ENCODE data around the gene SLC6A4.

SLC6A4 gene

DNA sequence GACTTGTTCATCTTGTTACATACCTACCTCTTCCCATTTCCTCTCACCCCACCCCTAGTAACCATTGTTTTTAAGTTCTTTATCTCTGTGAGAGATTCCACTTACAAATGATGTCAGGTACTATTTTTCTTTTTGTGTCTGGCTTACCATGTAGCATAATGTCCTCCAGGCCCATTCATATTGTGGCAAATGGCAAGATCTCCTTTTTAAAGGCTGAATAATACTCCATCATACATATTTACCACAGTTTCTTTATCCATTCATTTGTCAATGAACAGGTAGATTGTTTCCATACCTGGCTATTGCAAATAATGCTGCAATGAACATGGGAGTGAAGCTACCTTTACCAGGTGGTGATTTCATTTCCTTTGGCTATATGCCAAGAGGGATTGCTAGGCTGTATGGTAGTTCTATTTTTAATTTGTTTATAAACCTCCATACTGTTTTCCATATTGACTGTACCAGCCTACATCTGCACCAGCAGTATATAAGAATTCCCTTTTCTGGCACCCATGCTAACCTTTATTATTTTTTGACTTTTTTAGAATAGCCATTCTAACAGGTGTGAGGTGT is 65.0 kb downstream of the SLC6A4 start:
- Mint-ChIP-seq H3K27me3 (ENCODE audit: low read depth) (no peaks in the 10 kb centered on the region), H3K9me3 (no peaks in the 10 kb centered on the region), H3K27ac (no peak overlapping the region), H3K4me1 (no peaks in the 10 kb centered on the region), H3K4me3 (no peak overlapping the region), H3K36me3 (ENCODE audit: low read depth) (peaks cover 34% of the 10 kb centered on the region)
- TF ChIP-seq, protein P1, sequence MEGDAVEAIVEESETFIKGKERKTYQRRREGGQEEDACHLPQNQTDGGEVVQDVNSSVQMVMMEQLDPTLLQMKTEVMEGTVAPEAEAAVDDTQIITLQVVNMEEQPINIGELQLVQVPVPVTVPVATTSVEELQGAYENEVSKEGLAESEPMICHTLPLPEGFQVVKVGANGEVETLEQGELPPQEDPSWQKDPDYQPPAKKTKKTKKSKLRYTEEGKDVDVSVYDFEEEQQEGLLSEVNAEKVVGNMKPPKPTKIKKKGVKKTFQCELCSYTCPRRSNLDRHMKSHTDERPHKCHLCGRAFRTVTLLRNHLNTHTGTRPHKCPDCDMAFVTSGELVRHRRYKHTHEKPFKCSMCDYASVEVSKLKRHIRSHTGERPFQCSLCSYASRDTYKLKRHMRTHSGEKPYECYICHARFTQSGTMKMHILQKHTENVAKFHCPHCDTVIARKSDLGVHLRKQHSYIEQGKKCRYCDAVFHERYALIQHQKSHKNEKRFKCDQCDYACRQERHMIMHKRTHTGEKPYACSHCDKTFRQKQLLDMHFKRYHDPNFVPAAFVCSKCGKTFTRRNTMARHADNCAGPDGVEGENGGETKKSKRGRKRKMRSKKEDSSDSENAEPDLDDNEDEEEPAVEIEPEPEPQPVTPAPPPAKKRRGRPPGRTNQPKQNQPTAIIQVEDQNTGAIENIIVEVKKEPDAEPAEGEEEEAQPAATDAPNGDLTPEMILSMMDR (IDR thresholded peaks at IDR 0.05; ENCODE audit: unreplicated experiment in 3 of 3): no peak

DNA sequence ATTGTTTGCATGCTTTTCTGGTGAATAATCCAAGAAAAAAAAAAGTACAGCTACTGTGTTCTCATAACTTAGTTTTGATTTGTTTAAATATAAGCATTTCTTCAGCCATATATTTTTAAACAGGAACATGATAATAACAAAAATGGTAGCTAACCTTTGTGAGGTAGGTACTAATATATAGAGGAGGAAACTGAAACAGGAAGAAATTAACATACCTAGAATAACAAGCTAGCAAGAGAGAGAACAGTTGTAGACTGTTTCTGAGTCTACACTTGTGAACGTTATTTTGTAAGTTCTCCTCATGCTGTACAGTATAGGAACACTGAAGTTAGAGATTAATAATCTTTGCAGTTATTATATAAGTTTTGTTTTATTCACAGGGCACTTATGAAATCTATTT is 69.5 kb downstream of the SLC6A4 start:
- H3K4me3 Mint-ChIP-seq: no peak overlapping the region
- no peak overlapping the region for H3K27ac Mint-ChIP-seq
- H3K9me3 Mint-ChIP-seq: no peaks in the 10 kb centered on the region
- H3K36me3 Mint-ChIP-seq (ENCODE audit: low read depth): peaks cover 30% of the 10 kb centered on the region
- H3K4me1 Mint-ChIP-seq: no peaks in the 10 kb centered on the region
- H3K27me3 Mint-ChIP-seq (ENCODE audit: low read depth): no peaks in the 10 kb centered on the region
- TF ChIP-seq, protein P1 (IDR thresholded peaks at IDR 0.05; ENCODE audit: unreplicated experiment in 3 of 3): no peak

DNA sequence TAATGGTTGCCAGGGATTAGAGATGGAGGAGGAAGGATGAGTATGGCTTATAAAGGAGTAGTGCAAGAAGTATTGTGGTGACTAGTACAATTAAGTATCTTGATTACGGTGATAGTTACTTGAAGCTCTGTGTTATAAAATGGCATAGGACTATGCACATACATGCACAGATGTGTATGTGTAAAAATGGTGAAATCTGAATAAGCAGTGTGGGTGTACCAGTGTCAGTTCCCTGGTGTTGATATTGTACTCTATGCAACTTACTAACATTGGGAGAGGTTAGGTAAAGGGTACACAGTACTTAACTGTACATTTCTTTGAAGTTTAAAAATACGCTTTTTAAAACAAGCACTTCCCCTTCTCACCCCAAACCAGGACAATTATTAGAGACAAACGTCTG is 70.3 kb downstream of the SLC6A4 start:
- TF ChIP-seq, protein P1 (IDR thresholded peaks at IDR 0.05; ENCODE audit: unreplicated experiment in 3 of 3): no peak
- Mint-ChIP-seq H3K9me3 (peaks cover 6% of the 10 kb centered on the region), H3K27ac (no peak overlapping the region), H3K4me1 (no peaks in the 10 kb centered on the region), H3K27me3 (ENCODE audit: low read depth) (no peaks in the 10 kb centered on the region), H3K36me3 (ENCODE audit: low read depth) (peaks cover 34% of the 10 kb centered on the region), H3K4me3 (no peak overlapping the region)

DNA sequence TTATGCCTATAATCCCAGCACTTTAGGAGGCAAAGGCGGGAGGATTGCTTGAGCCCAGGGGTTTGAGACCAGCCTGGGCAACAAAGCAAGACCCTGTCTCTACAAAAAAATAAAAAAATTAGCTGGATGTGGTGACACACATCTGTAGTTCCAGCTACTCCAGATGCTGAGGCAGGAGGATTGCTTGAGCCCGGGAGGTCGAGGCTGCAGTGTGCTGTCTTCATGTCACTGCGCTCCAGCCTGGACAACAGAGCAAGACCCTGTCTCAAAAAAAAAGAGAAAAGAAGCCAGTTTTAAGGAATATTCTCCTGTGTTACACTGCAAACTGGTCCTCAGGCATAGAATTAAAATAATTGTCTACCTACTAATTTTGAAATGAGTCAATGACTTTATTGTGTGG is 71.0 kb downstream of the SLC6A4 start:
- H3K4me1 Mint-ChIP-seq: no peaks in the 10 kb centered on the region
- H3K36me3 Mint-ChIP-seq (ENCODE audit: low read depth): peaks cover 40% of the 10 kb centered on the region
- H3K4me3 Mint-ChIP-seq: no peak overlapping the region
- H3K27me3 Mint-ChIP-seq (ENCODE audit: low read depth): no peaks in the 10 kb centered on the region
- H3K27ac Mint-ChIP-seq: no peak overlapping the region
- TF ChIP-seq, protein P1 (IDR thresholded peaks at IDR 0.05; ENCODE audit: unreplicated experiment in 3 of 3): no peak
- peaks cover 12% of the 10 kb centered on the region for H3K9me3 Mint-ChIP-seq

DNA sequence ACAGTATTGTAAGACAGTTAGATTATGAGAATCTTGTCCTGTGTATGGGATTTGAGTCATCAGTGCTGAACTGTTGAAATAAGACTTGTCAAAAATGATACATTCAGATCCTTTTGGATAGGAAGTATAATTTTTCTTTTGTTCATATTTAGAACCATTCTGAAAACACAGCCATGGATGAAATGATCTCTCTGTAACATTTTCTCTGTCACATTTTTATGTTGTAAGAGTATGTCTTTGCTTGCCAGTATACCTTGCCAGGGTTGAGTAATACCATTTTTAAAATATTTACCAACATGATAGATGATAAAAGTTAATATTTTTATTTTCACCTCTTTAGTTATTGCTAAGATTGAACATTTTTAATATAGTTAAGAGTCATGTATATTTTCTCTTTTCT is 73.9 kb downstream of the SLC6A4 start:
- Mint-ChIP-seq H3K4me3 (no peak overlapping the region), H3K36me3 (ENCODE audit: low read depth) (peaks cover 65% of the 10 kb centered on the region)

More for the DNA sequence above, 73.9 kb downstream of the SLC6A4 start:
- Mint-ChIP-seq H3K27ac (no peak overlapping the region), H3K9me3 (peaks cover 32% of the 10 kb centered on the region), H3K4me1 (no peaks in the 10 kb centered on the region), H3K27me3 (ENCODE audit: low read depth) (no peaks in the 10 kb centered on the region)
- TF ChIP-seq, protein P1 (IDR thresholded peaks at IDR 0.05; ENCODE audit: unreplicated experiment in 3 of 3): no peak
